ENCODE results near the gene SLC7A4. TPM values are rescaled to one million over a fixed set of nuclear protein-coding genes. Genes with fewer than 3 reads are reported as not detected.

Gene SLC7A4
- total RNA-seq, 1 donor from 2014 or later, result not detected

GRCh38 chr22:20992456-20993303 is 39.7 kb downstream of the SLC7A4 start:
- Mint-ChIP-seq H3K9me3 (no peaks in the 10 kb centered on the region), H3K36me3 (peaks cover 1% of the 10 kb centered on the region), H3K27me3 (ENCODE audit: insufficient read depth, low read depth) (peaks cover 2% of the 10 kb centered on the region), H3K27ac (no peak overlapping the region), H3K4me3 (no peak overlapping the region), H3K4me1 (peaks cover 3% of the 10 kb centered on the region)
- no peak overlapping the region for H3K27ac ChIP-seq
- DNase-seq (ENCODE audit: low spot score), result no peak
- H3K9me3 ChIP-seq (ENCODE audit: low read depth), result no peaks in the 10 kb centered on the region
- no peaks in the 10 kb centered on the region for H4K20me1 ChIP-seq (ENCODE audit: low read depth)
- no peaks in the 10 kb centered on the region for H3K36me3 ChIP-seq
- no peaks in the 10 kb centered on the region for H3K27me3 ChIP-seq
- no peak overlapping the region for H3K9ac ChIP-seq
- no peaks in the 10 kb centered on the region for H3K79me2 ChIP-seq (ENCODE audit: low read depth)
- H3K4me2 ChIP-seq, result no peak overlapping the region
- H3F3A ChIP-seq (ENCODE audit: low read depth), result no peaks in the 10 kb centered on the region
- no peaks in the 10 kb centered on the region for H3K4me1 ChIP-seq
- H3K4me3 ChIP-seq, result no peak overlapping the region
- no peak for TF ChIP-seq EZH2 (IDR thresholded peaks at IDR 0.05)
- no peak for TF ChIP-seq CTCF (IDR thresholded peaks at IDR 0.05)
- TF ChIP-seq EZH2phosphoT487 (IDR thresholded peaks at IDR 0.05), result no peak
- no peak overlapping the region for H2AFZ ChIP-seq (replicated peaks)

GRCh38 chr22:20992056-20992442 is 40.3 kb downstream of the SLC7A4 start:
- no peak overlapping the region for H3K27ac Mint-ChIP-seq
- no peak overlapping the region for H3K27ac ChIP-seq
- H3K4me1 Mint-ChIP-seq, result peaks cover 3% of the 10 kb centered on the region

DNA sequence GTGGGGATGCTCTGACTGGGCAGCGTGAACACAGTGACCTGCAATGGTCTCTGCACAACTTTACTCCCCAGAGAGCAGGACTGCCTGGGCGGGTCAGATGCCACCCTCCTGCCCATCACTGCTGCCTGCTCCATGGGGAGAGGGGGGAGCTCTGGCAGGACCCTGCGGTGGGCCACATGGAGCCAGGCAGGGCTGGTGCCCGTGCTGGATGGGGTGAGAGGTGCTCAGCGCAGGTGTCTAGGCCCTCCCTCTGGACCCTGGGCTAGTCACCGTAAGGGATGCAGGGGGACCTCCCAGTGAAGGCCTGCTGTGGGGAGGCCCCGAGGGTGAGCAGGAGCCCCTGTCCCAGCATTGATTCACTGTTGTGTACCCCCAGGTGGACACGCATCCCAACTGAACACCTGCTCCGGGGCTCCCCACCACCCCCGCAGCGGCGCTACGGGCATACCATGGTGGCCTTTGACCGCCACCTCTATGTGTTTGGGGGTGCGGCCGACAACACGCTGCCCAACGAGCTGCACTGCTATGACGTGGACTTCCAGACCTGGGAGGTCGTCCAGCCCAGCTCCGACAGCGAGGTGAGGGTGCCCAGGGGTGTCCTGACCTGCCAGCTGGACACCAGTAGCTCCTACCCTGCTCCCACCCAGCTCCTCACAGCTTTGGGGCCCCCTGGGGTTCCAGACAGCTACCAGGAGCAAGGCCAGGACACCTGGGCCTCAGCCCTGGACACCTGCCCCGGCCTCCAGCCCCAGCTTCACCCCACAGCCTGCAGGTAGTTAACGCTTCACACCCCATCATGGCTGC is 40.9 kb downstream of the SLC7A4 start:
- H2AFZ ChIP-seq (replicated peaks), result no peak overlapping the region
- H3K9me3 Mint-ChIP-seq, result no peaks in the 10 kb centered on the region
- H3K27ac Mint-ChIP-seq, result no peak overlapping the region
- no peaks in the 10 kb centered on the region for H3K79me2 ChIP-seq (ENCODE audit: low read depth)
- H3K9me3 ChIP-seq (ENCODE audit: low read depth), result no peaks in the 10 kb centered on the region
- H3K27me3 Mint-ChIP-seq (ENCODE audit: insufficient read depth, low read depth), result peaks cover 2% of the 10 kb centered on the region
- H4K20me1 ChIP-seq (ENCODE audit: low read depth), result no peaks in the 10 kb centered on the region
- H3K27ac ChIP-seq, result no peak overlapping the region
- no peak for TF ChIP-seq EZH2phosphoT487 (IDR thresholded peaks at IDR 0.05)
- no peak for TF ChIP-seq CTCF (IDR thresholded peaks at IDR 0.05)
- no peak for TF ChIP-seq EZH2 (IDR thresholded peaks at IDR 0.05)
- H3K36me3 Mint-ChIP-seq, result peaks cover 4% of the 10 kb centered on the region
- H3F3A ChIP-seq (ENCODE audit: low read depth), result no peaks in the 10 kb centered on the region
- H3K4me1 ChIP-seq, result no peaks in the 10 kb centered on the region
- no peak overlapping the region for H3K9ac ChIP-seq
- H3K36me3 ChIP-seq, result no peaks in the 10 kb centered on the region
- H3K4me3 Mint-ChIP-seq, result no peak overlapping the region
- H3K4me1 Mint-ChIP-seq, result peaks cover 3% of the 10 kb centered on the region
- H3K4me3 ChIP-seq, result no peak overlapping the region
- DNase-seq (ENCODE audit: low spot score), result no peak
- no peak overlapping the region for H3K4me2 ChIP-seq
- H3K27me3 ChIP-seq, result no peaks in the 10 kb centered on the region

More at GRCh38 chr22:20992056-20992442, 40.3 kb downstream of the SLC7A4 start:
- Mint-ChIP-seq H3K4me3 (no peak overlapping the region), H3K36me3 (peaks cover 1% of the 10 kb centered on the region), H3K27me3 (ENCODE audit: insufficient read depth, low read depth) (peaks cover 2% of the 10 kb centered on the region), H3K9me3 (no peaks in the 10 kb centered on the region)
- Histone ChIP-seq H3K79me2 (ENCODE audit: low read depth) (no peaks in the 10 kb centered on the region), H3K9me3 (ENCODE audit: low read depth) (no peaks in the 10 kb centered on the region), H3K36me3 (no peaks in the 10 kb centered on the region), H3K4me1 (no peaks in the 10 kb centered on the region), H3K4me3 (no peak overlapping the region), H3K27me3 (no peaks in the 10 kb centered on the region), H3K4me2 (no peak overlapping the region), H4K20me1 (ENCODE audit: low read depth) (no peaks in the 10 kb centered on the region), H3K9ac (no peak overlapping the region), H2AFZ (replicated peaks) (no peak overlapping the region), H3F3A (ENCODE audit: low read depth) (no peaks in the 10 kb centered on the region)
- TF ChIP-seq CTCF (IDR thresholded peaks at IDR 0.05), result no peak
- TF ChIP-seq EZH2phosphoT487 (IDR thresholded peaks at IDR 0.05), result no peak
- TF ChIP-seq EZH2 (IDR thresholded peaks at IDR 0.05), result no peak
- no peak for DNase-seq (ENCODE audit: low spot score)

All from neural progenitor cell (in vitro differentiated cells).